Astrocyte of the spinal cord (primary cell): ENCODE data around the gene HLA-E.
"Not testable (repeated sequence)": the region's sequence is repeated elsewhere in the genome, so short reads cannot be mapped to it uniquely, and the experiment has no call there.

Experiments used
- DNase-seq: peaks from one replicate; pipeline ENCODE4 v3.0.0; 2011; ENCODE audit warnings: low read depth, low spot score
- H3K4me3 ChIP-seq: 2 replicates; pipeline ENCODE4 v1.5.1; 2011; ENCODE audit warnings: low read depth, mild to moderate bottlenecking, low read length, moderate library complexity
- in situ Hi-C: cut with HindIII; loops from 2 replicates; pipeline ENCODE4 v1.10.0; 2017; ENCODE audit warnings: low sequenced_read_pairs
- TF ChIP-seq, protein P1 (sequence below): IDR thresholded peaks from 2 replicates; pipeline ENCODE4 v1.5.1; 2012; ENCODE audit warnings: low read depth, mild to moderate bottlenecking, low read length, inconsistent platforms

HLA-E gene

DNA sequence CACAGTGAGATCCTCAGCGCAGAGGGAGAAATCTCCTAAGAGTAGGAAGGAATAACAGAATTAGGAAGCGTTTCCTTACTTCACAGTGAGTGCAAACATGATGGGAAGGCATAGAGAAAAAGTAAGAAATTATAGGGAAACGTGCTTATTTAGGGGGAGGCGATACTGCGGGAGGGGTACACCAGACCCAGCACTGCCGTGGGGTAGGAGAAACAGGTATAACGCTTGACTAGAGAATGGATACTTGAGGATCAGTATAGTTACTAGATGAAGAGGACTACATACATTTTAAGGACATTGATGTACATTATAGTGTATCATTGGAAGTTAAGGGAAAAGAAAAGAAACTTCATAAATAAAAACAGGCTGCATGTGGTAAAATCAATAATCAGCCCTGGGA lies 26.8 kb upstream of the HLA-E start:
- no peak overlapping the region for H3K4me3 ChIP-seq
- TF ChIP-seq, protein P1, sequence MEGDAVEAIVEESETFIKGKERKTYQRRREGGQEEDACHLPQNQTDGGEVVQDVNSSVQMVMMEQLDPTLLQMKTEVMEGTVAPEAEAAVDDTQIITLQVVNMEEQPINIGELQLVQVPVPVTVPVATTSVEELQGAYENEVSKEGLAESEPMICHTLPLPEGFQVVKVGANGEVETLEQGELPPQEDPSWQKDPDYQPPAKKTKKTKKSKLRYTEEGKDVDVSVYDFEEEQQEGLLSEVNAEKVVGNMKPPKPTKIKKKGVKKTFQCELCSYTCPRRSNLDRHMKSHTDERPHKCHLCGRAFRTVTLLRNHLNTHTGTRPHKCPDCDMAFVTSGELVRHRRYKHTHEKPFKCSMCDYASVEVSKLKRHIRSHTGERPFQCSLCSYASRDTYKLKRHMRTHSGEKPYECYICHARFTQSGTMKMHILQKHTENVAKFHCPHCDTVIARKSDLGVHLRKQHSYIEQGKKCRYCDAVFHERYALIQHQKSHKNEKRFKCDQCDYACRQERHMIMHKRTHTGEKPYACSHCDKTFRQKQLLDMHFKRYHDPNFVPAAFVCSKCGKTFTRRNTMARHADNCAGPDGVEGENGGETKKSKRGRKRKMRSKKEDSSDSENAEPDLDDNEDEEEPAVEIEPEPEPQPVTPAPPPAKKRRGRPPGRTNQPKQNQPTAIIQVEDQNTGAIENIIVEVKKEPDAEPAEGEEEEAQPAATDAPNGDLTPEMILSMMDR, result no peak
- in situ Hi-C loops, result loop anchor here (10.0 kb wide), 1 partner anchor 82 kb away; no protein-coding TSS in a partner anchor
- no peak for DNase-seq

DNA sequence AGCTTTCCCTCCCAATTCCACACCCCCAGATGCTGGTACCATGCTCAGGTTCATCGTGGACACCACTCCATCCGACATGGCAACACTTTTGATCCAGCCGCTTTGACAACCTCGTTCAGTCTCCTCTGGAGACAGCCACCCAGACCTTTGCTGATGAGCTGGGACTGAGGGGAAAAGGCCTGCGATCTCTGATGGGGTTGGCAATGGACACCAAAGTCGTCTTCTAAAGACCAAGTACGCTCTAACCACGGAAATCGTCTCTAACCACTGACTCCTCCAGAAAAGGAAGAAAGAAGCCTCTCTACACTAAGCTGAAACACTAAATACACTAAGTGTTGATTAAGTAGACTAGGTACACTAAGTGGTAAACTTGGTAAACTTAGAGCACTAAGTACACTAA lies 26.1 kb upstream of the HLA-E start:
- TF ChIP-seq, protein P1, result no peak
- DNase-seq, result no peak
- no peak overlapping the region for H3K4me3 ChIP-seq
- in situ Hi-C loops, result loop anchor here (10.0 kb wide), 1 partner anchor 82 kb away; no protein-coding TSS in a partner anchor

DNA sequence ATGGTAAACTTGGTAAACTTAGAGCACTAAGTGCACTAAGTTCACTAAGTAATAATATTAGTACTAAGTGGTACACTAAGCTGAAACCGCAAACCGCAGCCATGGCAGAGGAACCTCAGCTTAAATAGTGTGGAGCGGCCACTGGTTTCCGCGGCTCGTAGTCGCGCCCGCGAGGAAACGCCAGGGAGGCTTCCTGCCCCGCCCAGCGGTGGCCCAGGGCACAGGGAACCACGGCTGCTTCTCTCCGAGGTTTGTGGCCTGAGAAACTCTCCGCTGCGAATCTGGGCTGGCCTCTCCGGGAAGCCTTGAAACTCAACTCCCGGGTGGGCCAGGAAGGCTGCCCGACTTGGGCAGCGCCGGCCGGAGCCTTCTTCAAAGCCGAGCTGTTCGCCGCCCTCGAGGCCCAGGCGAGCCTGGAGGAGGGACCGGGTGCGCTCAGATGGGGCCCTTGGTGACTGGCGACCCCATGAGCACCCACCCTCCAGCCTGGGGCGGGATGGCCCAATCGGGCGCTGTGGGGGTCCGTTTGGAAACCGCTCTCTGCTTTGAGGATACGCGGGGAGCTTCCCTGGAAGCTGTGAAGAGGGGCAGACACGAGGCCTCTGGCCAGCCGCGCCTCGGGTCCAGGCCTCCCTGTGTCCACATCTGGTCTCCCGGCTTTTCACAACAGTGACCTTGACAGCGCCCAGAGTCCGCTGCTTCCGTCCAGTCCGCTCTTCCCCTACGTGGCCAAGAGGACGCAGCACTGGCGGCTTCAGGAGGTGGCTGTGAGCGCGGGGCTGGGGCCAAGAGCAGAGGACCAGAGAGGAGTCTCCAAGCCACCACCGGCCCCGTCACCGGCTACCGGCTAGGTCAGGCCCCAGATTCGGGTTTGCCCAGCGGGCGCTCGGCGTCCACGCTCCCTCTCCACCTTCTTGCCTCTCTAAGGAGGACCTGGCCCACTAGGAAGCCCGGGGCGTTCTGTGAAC lies 25.4 kb upstream of the HLA-E start:
- TF ChIP-seq, protein P1, result no peak
- H3K4me3 ChIP-seq, result no peak overlapping the region
- in situ Hi-C loops, result loop anchor here (10.0 kb wide), 1 partner anchor 81 kb away; no protein-coding TSS in a partner anchor
- DNase-seq, result peak; percentile 40

DNA sequence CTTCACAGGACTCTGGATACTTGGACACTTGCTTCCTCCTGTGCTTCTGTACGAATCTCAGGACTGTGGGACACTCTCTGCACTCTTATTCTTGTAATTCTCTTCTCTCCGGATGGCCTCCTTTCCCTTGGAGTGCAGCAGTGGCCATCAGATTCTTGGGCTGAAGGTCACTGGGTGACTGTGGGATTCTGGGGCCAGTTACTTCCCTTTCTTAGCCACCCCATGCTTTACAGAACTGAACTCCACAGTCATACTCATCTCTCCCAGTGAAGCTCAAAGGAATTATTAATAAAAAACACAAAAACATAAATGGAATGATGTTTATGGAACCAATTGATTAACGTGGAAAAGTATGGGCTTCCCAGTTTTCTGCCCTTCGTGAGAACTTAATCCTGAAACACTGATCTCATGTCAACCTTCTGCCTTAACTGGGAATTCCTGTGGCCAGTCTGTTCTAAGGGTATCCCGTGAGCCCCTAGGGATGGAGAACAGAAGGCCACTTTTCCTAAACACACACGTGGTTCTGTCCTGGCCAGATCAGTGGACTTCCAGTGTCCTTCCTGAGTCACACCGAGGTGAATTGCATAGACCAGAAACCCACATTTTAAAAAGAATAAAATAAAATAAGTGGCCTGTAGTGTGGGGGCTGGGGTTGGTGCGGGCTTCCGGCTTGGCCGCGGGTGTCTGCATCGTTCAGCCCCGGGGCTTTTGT lies 23.6 kb upstream of the HLA-E start:
- in situ Hi-C loops, result loop anchor here (10.0 kb wide), 1 partner anchor 79 kb away; no protein-coding TSS in a partner anchor
- TF ChIP-seq, protein P1, result no peak
- H3K4me3 ChIP-seq, result no peak overlapping the region
- no peak for DNase-seq

DNA sequence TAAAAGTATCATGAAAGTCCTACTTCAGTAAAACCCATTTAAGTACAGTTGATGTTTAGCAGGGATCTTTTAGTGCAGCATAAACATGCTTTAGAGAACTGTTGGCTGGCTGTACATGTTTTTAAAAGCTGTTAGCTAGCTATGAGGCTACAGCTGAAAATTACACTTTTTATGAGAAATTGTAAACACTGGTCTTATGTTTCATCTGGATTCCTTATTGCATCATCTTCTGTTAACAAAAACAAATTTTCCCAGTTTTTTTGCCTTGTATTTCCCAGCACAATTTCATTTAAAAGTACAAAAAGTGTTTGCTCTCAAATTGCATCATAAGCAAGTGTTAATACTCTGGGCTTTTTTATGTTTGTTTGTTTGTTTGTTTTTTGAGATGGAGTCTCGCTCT lies 18.3 kb upstream of the HLA-E start:
- no peak for DNase-seq
- in situ Hi-C loops, result no loop called here
- H3K4me3 ChIP-seq, result no peak overlapping the region
- TF ChIP-seq, protein P1, result no peak

DNA sequence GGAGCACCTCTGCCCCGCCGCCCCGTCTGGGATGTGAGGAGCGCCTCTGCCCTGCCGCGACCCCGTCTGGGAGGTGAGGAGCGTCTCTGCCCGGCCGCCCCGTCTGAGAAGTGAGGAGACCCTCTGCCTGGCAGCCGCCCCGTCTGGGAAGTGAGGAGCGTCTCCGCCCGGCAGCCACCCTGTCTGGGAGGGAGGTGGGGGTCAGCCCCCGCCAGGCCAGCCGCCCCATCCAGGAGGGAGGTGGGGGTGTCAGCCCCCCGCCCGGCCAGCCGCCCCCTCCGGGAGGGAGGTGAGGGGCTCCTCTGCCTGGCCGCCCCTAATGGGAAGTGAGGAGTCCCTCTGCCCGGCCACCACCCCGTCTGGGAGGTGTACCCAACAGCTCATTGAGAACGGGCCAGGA lies 14.2 kb upstream of the HLA-E start:
- H3K4me3 ChIP-seq, DNase-seq, in situ Hi-C loops: not testable (repeated sequence)
